NCI-H345 (cell line): Measurements from ENCODE around the gene ZBTB7C.
"Not testable (repeated sequence)": the region's sequence is repeated elsewhere in the genome, so short reads cannot be mapped to it uniquely, and the experiment has no call there.

Experiments
- DNase-seq: peaks from one replicate; lab custom pipeline; 2025; lab: John Stamatoyannopoulos, UW

ZBTB7C gene

DNA sequence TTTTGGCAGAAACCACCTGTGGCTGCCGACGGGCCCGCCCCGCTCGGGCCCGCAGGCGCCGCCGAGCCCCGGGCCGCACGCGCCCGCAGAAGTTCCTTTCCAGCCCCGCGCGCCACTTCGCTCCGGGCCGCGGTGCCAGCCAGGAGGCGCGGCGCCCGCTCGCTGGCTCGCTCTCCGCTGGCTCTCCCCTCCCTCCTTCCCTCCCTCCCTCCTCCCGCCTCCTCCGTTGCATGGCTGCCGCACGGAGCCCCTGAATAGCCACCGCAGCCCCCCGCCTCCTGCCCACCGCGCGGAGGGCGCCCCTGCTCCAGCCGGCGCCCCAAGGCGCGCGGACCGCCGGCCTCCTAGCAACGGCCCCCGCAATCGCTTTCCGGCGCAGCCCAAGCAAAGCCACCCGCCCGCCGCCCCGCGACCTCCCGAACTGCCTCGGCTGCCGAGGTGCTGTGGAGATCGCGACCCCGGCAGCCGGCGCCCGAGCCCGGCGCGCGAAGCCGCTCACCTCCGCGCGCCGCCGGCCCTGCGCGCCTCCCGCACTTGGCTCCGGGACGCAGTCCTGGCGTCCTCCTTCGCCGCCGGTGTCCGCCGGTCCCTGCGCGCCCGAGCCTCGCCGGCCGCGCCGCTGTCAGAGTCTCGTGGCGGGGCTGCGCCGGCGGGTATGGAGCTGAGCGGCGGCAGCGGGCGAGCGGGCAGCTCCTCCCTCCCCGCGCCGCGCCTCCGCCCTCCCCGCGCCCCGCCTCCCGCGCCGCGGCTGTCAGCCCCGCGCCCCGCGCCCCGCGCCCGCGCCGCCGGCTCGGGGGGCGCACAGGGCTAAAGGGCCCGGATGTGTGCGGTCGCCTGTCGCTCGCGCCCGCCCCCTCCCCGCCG, at the start of gene ZBTB7C:
ZBTB7C (minus strand) TSS at position 657 of the 864 bp plus-strand sequence.
- peak; percentile 73 for DNase-seq

DNA sequence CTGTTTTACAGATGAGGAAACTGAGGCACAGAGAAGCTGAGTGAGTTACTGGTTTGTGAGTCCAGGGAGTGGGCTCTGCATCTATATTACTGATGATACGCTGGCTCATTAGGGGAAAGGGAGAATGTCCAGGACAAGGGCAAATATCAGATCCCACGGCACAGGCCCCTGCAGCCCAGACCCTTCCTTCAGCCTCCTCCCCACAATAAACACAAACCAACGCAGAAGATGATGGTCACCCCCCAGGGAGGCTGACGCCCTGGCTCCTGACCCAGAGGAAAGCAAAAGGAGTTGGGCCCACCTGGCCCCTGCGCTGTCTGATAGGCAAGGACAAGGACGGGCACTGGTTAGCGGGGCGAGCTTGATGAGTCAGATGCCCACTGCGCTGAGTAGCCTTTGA, 47.7 kb upstream of the ZBTB7C start:
- DNase-seq, result no peak

DNA sequence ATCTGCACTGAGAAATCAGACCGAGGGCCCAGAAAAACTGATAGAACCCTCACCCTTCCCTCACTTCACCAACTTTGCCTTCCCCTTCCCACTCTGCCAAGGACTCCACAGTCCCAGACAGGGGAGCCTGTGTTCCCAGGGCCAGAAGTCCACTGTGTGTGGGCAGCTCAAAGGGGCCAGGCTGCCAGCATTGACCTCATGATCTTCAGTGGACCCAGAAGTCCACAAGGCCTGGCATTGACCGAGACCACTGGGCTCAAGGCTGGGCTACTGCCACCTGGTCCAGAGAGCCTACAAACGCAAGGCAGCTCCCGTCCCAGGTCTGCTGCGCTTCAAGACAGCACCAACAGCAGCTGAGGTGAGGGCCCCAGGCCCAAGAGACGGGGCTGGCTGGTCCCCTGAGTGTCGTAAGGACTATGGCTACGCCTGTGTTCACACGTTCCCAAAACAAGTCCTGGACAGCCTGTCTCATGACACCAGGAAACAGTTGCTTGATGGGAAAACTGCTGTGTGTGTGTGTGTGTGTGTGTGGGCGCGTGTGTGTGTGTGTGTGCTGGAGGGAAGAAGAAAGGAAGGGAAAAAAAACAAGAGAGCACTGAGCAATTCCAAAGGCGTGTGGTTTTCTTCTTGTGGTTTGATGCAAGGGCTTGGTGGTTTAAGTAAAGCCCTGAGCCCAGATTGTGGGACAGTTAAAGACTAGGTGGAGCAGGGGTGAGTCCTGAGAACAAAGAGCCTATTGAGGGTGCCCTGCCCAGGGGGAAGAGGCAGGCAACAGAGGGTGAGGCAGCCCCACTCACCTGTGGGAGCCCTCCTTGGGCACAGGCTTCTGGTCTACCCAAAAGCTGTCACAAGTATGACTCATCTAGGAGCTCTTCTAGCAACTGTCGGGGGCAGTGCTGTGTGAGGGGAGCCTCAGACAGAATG, 46.6 kb upstream of the ZBTB7C start:
- DNase-seq, result no peak

DNA sequence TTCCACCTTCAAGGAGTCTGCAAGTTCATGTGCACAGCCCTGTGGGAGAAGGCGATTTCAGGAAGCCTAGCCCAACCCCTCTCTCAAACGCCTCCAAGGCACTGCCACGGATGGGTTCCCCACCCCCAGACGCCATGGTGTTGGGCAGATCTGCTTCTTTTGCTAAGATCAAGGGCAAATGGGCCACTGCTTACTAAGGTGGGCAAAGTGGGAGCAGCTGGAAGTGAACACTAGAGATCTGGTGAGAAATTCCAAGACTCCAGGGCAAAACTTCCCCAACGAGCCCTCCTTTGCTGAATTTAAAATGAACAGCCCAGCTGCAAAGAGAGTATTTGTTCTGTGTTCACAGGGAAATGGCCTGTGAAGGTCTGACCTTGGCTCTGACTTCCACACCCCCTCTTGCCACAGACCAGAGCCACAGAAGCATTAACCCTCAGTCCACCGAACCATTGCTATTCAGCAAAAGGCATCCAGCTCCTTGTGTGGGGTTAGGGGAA, 45.1 kb upstream of the ZBTB7C start:
- DNase-seq, result no peak

DNA sequence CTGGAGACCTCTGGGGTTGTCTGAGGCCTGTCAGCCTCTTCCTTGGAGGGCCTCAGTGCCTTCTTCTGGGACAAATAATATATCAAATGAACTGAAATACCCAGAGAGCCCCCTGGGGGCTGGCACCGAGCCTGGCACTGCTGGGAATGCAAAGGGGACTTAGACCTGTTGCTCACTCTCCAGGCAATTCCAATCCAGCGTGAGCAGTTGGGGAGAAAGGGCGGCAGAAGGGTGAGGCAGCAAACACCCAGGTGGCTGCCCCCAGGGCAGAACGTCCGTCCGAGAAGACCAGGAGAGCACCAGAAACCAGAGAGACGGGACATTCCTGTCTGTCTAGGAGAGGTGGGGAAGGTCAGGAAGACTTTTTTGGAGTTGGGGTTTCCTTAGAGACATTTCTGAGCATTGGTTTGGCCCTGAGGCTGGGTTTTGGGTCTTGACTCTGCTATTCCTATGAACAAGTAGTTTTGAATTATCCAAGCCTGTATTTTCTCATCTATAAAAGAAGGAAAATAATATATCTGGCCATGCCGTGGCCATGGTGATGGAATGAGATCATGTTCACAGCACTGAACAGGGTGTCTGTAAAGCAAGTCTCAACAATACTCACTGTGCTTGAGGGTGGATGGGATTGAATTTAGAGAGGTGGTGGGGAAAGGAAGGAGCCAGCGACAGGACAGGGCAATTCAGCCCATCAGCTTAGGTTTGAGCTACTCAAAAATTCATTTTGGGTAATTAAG, 44.3 kb upstream of the ZBTB7C start:
- DNase-seq, result no peak

DNA sequence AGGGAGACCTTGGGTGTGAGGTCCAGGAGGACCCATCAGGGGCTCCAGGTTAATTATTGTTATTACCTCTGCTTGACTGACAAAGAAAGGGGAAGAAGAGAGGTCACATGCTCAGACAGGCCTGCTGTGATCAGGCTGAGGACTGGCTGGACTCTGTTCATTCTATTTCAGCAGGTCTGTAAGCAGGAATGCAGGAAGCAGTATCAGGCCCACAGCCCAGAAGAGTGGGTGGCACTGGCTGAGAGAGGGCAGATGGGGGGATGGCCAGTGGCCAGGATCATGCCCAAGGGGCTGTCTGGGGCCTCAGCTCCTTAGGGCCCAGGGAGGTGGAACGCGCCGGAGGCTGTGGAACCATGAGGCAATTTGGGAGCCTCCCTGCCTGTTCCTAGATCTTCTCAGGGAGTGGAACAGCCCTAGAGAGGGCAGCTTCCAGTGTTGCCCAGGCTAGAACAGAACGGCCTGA, 43.7 kb upstream of the ZBTB7C start:
- DNase-seq, result no peak

DNA sequence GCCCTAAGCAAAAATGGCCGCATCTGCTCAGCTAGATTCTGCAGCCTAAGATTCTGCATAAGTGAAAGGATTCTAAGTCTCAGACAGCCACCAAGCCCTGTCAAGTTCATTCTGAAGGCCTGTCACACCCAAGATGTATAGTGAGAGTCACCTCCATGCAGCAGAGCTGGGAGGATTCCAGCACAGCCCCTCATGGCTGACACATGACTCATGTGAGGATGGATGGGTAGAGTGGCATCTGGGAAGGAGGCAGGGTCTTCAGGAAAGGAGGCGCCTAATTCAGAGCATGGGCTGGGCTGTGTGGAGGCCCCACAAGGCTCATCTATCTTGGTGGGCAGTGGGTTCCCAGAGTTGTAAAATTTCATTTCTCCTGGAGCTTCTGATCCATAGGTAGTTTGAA, 41.5 kb upstream of the ZBTB7C start:
- no peak for DNase-seq

DNA sequence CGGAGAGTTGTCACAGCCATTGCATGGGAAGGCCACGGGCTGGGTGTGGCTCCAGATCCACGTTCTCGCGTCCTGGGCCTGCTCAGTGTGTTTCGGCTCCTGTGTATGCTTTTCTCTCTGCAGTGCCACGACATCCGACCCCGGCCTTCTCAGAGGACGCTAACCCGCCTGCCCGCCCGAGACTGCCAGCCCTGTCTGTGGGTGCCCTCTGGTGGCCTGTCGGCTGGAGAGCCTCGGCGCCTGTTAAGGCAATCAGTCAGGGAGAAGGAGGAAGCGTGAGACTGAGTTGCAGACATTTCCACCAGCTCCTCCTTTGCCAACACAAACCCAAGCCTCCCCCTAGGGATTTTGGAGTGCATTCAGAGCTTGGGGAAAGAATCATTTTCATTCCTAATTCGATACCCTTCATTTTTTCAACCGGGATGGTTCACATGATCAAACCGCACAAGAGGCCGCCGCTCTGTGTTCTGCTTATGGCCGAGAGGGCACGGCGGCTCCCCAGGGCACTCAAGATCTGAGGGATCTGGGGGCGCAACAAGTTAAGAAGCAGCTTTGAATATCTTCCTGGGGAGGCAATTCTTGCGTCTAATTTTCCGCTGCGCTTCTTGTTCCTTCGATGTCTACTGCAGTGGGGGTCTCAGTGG, 37.5 kb upstream of the ZBTB7C start:
- DNase-seq, result peak; percentile 85

DNA sequence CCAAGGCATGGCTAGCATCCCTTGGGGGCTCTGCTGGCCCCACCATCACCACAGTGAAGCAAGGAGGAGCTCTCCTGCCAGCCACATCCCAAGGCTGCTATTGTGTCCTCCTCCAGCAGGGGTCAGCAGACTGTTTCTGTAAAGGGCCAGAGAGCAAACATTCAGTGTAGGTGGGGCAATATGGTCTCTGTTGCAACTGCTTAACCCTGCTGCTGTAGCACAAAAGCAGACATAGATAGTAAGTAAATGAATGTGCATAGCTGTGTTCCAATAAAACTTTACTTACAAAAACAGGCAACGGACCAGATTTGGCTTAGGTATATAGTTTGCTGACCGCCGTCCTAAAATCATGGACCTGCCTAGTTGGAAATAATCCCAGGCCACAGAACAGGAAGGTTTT, 36.4 kb upstream of the ZBTB7C start:
- peak; percentile 85 for DNase-seq

DNA sequence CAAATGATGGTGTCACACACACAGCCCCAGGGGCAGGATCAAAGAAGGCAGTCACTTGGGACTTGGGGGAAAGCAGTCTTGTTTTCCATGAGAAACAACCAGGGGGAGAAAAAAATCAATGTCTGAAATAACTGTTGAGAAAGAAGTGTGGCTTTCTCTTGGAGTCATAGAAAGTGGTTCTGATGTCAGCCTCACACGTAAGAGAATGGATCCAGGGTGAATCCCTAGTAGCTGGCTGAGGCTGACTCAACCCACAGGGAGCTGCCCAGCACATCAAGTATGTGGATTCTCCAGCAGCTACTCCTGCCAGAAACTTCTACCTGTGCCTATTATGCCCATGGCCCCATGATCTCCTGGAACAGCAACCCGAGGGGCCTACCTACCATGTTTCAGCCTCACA, 33.6 kb upstream of the ZBTB7C start:
- DNase-seq, result no peak

DNA sequence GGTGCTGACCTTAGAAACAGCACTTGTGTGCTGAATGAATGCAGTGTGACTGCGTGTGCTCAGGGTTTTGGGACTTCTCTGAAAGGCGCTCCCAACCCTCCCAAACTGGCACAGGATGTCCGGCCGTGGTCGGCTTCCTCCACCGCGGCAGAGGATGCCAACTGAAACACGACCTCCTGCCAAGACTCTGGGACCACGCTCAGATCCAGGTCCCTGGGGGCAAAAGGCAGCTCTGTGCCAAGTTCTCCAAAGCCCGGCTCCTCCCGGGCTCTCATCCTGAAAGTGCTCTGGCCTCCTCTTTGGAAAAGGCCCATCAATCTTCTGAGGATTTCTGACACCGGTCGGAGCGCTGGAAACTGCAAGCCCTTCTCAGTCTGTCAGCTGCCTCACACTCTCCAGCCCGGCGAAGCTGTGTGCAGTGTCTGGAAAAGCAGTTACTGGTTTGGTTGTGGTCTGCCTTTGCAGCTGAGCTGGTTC, 32.3 kb upstream of the ZBTB7C start:
- peak; percentile 59 for DNase-seq

DNA sequence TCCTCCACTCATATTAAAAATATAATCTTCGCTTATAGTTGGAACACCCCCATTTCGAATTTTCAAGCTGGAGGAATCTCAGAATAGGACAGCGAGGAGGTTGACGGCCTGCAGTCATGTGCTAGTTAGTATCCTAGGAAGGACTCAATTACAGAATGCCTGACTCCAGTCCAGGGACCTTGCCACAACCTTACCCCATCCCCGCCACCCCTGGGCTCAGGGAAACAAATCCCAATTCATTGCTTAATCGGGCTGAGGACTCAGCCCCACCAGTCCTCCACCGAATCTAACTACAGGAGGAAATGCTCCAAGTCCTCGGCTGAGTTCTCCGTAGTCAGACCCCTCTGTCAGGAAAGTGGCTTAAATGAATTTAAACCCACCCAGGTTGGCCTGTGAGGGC, 31.7 kb upstream of the ZBTB7C start:
- DNase-seq, result no peak

DNA sequence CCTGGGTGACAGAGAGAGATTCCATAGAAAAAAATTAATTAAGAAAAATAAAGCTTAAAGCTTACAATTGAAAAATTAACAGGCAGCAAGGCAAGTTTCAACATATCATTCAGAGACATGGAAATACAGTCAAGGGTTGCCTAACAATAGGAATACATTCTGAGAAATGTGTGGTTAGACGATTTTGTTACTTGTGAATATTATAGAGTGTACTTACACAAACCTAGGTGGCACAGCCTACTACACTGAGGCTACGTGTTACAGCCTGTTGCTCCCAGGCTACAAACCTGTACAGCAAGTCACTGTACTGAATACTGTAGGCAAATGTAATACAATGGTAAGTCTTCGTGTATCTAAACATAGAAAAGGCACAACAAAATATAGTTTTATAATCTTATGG, 27.7 kb upstream of the ZBTB7C start:
- DNase-seq, result no peak

DNA sequence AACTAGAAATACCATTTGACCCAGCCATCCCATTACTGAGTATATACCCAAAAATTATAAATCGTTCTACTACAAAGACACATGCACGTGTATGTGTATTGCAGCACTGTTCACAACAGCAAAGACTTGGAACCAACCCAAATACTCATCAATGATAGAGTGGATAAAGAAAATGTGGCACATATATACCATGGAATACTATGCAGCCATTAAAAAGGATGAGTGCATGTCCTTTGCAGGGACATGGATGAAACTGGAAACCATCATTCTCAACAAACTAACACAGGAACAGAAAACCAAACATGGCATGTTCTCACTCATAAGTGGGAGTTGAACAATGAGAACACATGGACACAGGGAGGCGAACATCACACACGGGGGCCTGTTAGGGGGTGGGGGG, 25.2 kb upstream of the ZBTB7C start:
- DNase-seq, result not testable (repeated sequence)

DNA sequence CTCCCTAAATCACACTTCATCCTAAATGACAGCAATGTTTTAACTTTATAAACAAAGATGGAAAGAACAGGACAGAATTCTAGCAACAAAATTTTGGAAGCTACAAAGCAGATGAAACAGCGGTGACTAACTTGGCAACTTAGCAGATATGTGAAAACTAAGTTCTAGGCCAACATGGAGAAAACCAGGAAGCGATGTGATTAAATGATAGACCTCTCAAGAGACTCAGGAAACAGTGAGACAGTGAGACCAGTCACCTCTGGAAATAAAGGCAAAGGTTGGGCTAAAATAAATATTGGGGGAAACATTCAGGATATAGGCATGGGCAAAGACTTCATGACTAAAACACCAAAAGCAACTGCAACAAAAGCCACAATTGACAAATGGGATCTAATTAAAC, 24.4 kb upstream of the ZBTB7C start:
- no peak for DNase-seq

DNA sequence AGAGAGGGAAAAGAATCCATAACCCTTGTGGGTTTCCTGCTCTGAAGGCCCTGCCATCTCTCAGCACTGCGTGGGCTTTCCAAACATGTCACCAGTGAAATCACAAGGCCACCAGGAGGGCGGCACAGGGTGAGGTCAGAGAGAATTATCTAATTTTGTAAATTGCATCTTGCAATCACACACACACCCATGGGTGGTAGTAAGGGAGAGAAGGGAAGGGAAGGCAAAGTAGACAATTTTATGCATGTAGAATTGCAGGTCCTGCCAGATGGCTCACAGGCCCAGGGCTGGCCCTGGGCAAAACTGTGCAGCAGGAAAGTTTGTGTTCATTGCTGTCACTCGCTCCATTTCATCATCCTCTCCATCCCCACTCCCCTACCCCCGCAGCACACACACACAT, 21.0 kb upstream of the ZBTB7C start:
- DNase-seq, result no peak

DNA sequence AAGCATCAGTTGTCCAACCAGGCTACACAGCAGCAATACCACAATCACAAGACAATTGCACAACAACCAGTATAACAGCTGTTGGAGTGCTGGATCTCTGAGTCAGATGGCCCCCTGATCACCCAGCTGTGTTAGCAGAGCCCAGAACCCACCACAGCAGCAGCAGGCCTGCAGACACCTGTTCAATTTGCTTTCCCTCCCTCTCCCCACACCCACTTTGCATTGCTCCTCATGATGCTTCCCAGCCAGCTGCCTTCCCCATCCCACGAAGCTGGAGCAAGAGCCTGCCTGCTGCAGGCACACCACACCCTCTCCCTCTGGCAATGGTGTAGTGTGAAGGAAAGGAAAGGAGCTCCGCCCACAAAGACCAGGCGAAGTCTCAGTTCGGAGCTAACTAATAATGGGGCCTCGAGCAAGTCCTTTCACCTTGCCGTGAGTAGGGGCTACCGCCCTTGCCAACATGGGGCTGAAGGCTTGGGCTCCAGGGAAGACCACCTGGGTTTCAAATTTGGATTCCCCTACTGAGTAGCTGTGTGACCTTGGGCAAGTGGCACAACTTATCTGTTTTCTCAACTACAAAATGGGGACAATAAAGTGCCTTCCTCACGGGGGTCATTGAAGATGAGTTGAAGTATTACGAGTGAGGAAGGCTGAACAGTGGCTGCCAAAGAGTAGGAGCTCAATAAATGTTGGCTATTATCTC, 19.4 kb upstream of the ZBTB7C start:
- no peak for DNase-seq

DNA sequence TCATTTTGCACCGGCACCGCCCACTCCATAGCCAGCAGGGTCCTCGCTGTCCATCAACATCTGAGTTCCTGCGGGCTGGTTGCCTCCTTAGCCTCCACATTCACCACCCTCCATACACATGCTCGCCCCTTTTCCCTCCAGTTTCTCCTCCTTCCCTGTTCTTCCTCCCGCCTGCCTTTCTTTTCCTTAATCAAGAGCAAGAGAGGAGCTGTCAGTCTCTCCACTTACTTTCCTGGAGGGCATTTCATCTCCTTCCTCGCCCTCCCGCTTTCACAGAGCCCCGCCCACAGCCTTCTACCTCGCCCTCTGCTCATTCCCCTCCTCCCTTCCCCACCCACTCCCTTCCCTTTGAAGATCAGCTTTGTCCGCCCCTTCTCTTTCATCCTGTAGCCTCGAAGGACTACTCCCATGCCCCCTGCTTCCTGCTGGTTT, 13.8 kb upstream of the ZBTB7C start:
- DNase-seq, result no peak

DNA sequence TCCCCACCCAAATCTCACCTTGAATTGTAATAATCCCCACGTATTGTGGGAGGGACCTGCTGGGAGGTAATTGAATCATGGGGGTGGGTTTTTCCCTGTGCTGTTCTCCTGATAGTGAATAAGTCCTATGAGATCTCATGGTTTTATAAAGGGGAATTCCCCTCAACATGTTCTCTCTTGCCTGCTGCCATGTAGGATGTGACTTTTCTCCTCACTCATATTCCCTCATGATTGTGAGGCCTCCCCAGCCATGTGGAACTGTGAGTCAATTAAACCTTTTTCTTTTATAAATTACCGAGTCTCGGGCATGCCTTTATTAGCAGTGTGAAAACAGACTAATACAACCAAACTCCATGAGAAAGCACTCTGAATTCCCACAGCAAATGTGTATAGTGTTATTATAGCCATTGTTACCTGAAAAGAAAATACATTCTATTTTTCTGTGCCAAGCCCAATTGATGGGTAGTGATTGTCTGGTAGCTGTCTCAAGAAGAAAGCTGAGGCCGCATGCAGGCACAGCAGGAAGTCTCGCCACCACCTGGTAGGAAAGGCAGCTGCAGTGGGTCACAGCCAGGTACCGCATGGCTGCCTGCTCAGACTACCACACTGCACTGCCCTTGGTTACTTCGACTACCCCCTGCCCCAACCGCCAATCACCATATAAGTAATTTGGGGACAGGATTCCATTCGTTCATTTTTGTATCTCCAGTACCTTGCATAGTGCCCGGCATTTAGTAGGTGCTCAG, 10.3 kb upstream of the ZBTB7C start:
- no peak for DNase-seq
